Common myeloid progenitor, CD34-positive (primary cell): ENCODE data around the gene SIRPA. TPM values are rescaled to one million over a fixed set of nuclear protein-coding genes. Genes with fewer than 3 reads are reported as not detected.

Source experiments
- CTCF ChIA-PET: fragments of 350-600 bp; sonication (Branson Sonifier 250); formaldehyde crosslinking; loops from one replicate; lab custom pipeline; 2021; ENCODE audit warnings: antibody characterized with exemption; lab: Charles Lee
- POLR2A ChIA-PET: fragments of 350-600 bp; sonication (Branson Sonifier 250); formaldehyde crosslinking; loops from one replicate; lab custom pipeline; 2021; ENCODE audit warnings: antibody characterized with exemption; lab: Charles Lee
- DNase-seq, 3 donors: peaks; one replicate each; pipeline versions ENCODE4 v3.0.0 to v3.0.0-alpha.2; 2013
- H3K27ac ChIP-seq, 2 experiments: 1 replicate in 1 of 2; 2 replicates in 1 of 2; pipeline ENCODE4 v1.7.0; 2013; ENCODE audit warnings: inconsistent platforms in 2 of 2, low read length in 2 of 2, mild to moderate bottlenecking in 2 of 2, low read depth in 1 of 2, moderate library complexity in 1 of 2; ENCODE audit not compliant: severe bottlenecking in 2 of 2, insufficient read depth in 1 of 2, poor library complexity in 1 of 2
- H3K27me3 ChIP-seq, 5 experiments: replicated peaks in 2 of 5; 1 replicate in 3 of 5; 2 replicates in 2 of 5; pipeline versions ENCODE4 v1.6.1 to v1.7.0; 2013; ENCODE audit warnings: low read length in 4 of 5, mild to moderate bottlenecking in 2 of 5, moderate library complexity in 2 of 5, inconsistent platforms in 1 of 5; ENCODE audit not compliant: insufficient read depth in 5 of 5, control insufficient read depth in 4 of 5
- H3K36me3 ChIP-seq, 4 experiments: 1 replicate in 2 of 4; 2 replicates in 2 of 4; pipeline versions ENCODE4 v1.6.1 to v1.7.0; 2013; ENCODE audit warnings: low read length in 3 of 4, control low read depth in 1 of 4, mild to moderate bottlenecking in 1 of 4; ENCODE audit not compliant: control insufficient read depth in 4 of 4, insufficient read depth in 4 of 4
- H3K4me1 ChIP-seq, 4 experiments: 1 replicate in 3 of 4; 2 replicates in 1 of 4; pipeline versions ENCODE4 v1.6.1 to v1.7.1; 2013; ENCODE audit warnings: low read length in 3 of 4, mild to moderate bottlenecking in 3 of 4, control low read depth in 1 of 4, inconsistent platforms in 1 of 4, moderate library complexity in 1 of 4; ENCODE audit not compliant: control insufficient read depth in 4 of 4, insufficient read depth in 4 of 4; ENCODE audit errors: control extremely low read depth in 1 of 4
- H3K4me3 ChIP-seq, 7 experiments: 1 replicate in 4 of 7; 2 replicates in 3 of 7; pipeline versions ENCODE4 v1.5.1 to v1.7.0; 2013; ENCODE audit warnings: mild to moderate bottlenecking in 7 of 7, low read length in 6 of 7, moderate library complexity in 6 of 7, inconsistent platforms in 2 of 7, low read depth in 2 of 7, control low read depth in 1 of 7; ENCODE audit not compliant: insufficient read depth in 4 of 7, control insufficient read depth in 1 of 7; ENCODE audit errors: extremely low read depth in 1 of 7
- H3K9me3 ChIP-seq, 5 experiments: 1 replicate in 4 of 5; 2 replicates in 1 of 5; pipeline versions ENCODE4 v1.6.1 to v1.7.1; 2013; ENCODE audit warnings: low read length in 4 of 5, mild to moderate bottlenecking in 2 of 5, inconsistent platforms in 1 of 5, low read depth in 1 of 5, moderate library complexity in 1 of 5; ENCODE audit not compliant: control insufficient read depth in 4 of 5, insufficient read depth in 2 of 5; ENCODE audit errors: control extremely low read depth in 1 of 5
- WGBS: methylation state at CpG from one replicate; pipeline ENCODE4 v1.1.5; 2013; ENCODE audit not compliant: insufficient coverage; 5-methylcytosine and 5-hydroxymethylcytosine counted together
- polyA plus RNA-seq: library from polyadenylated mRNA; unstranded; fragments of 120-200 nt; gene quantifications from one replicate; pipeline ENCODE4 v1.2.1, GENCODE V29; 2013

Gene SIRPA
- 7.4 TPM for polyA plus RNA-seq

DNA sequence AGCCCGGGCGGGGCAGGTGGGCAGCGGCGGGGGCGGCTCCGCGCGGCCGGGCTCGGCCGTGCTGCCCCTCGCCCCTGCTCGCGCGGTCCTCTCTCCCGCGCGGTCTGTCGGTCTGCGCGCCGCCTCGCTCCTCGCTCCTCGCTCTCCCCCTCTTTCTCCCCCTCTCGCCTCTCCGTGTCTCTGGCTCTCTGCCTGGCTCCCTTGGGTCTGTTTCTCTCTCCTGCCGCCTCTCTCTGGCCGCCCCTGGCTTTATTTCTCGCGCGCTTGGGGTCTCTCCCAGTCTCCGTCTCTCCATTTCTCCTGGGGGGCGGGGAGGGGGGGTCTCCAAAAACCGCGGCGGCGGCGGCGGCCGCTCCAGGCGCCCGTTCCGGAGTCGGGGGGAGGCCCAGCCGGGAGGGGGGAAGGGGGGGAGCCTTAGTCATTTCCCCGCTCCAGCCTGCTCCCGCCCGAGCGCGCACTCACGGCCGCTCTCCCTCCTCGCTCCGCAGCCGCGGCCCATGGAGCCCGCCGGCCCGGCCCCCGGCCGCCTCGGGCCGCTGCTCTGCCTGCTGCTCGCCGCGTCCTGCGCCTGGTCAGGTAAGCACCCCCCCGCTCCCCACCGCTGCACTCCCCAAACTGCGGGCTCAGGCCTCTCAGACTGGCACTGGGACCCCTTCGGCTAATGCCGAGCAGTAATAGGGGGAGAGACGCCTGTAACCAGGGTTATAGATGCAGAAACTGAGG is at the start of gene SIRPA:
Gene SIRPA, plus strand, starts transcription at position 457 of the 723 bp plus-strand sequence. Its CDS starts 41 bp downstream, at position 498.
- H3K36me3 ChIP-seq, result no peaks in the 10 kb centered on the region
- no peak within 1 kb of the TSS for H3K27ac ChIP-seq
- H3K4me3 ChIP-seq, result peak within 1 kb of the TSS; percentile 59 to 85 (median 72)
- WGBS, result 0% methylated on average over 50 of the region's 74 CpGs
- ChIA-PET POLR2A (no interaction called here), CTCF (no interaction called here)
- peak; percentile 49 to 77 (median 66) for DNase-seq
- peaks cover 0 to 2% (median 0%) of the 10 kb centered on the region in 5 experiments for H3K27me3 ChIP-seq
- peaks cover 5 to 52% (median 38%) of the 10 kb centered on the region in 4 experiments for H3K4me1 ChIP-seq
- no peaks in the 10 kb centered on the region for H3K9me3 ChIP-seq

GRCh38 chr20:1845701-1846100 is 49.5 kb upstream of the SIRPA start:
- CTCF ChIA-PET, result no interaction called here

GRCh38 chr20:1846341-1846740 is 48.9 kb upstream of the SIRPA start:
- Histone ChIP-seq H3K36me3 (no peaks in the 10 kb centered on the region), H3K27me3 (no peaks in the 10 kb centered on the region), H3K9me3 (peaks cover 0 to 5% (median 0%) of the 10 kb centered on the region in 5 experiments), H3K4me3 (no peak overlapping the region), H3K27ac (no peak overlapping the region), H3K4me1 (peaks cover 7 to 33% (median 22%) of the 10 kb centered on the region in 4 experiments)
- WGBS, result 100% methylated on average over 1 of the region's 1 CpG
- DNase-seq, result no peak
- ChIA-PET CTCF (interaction anchor here (1.0 kb wide), 1 partner anchor 44 kb away, joined by 3 read pairs; no protein-coding TSS in a partner anchor), POLR2A (no interaction called here)

More at GRCh38 chr20:1845701-1846100, 49.5 kb upstream of the SIRPA start:
- peaks cover 5 to 34% (median 19%) of the 10 kb centered on the region in 4 experiments for H3K4me1 ChIP-seq
- H3K4me3 ChIP-seq, result no peak overlapping the region
- no peak overlapping the region for H3K27ac ChIP-seq
- WGBS, result 96% methylated on average over 7 of the region's 7 CpGs
- H3K27me3 ChIP-seq, result no peaks in the 10 kb centered on the region
- H3K36me3 ChIP-seq, result no peaks in the 10 kb centered on the region
- DNase-seq, result no peak
- H3K9me3 ChIP-seq, result peaks cover 0 to 5% (median 0%) of the 10 kb centered on the region in 5 experiments
- POLR2A ChIA-PET, result no interaction called here

- H3K36me3 ChIP-seq, result no peaks in the 10 kb centered on the region
- DNase-seq, result no peak
- ChIA-PET POLR2A (no interaction called here), CTCF (interaction anchor here (1.0 kb wide), 1 partner anchor 44 kb away, joined by 3 read pairs; no protein-coding TSS in a partner anchor)
- WGBS, result no CpG with 5 or more reads among the region's 1 CpG
- peaks cover 12 to 32% (median 22%) of the 10 kb centered on the region in 4 experiments for H3K4me1 ChIP-seq
- no peaks in the 10 kb centered on the region for H3K27me3 ChIP-seq
- H3K27ac ChIP-seq, result no peak overlapping the region
- peaks cover 0 to 5% (median 0%) of the 10 kb centered on the region in 5 experiments for H3K9me3 ChIP-seq
- no peak overlapping the region for H3K4me3 ChIP-seq
These were observed 48.3 kb upstream of the SIRPA start for GRCh38 chr20:1846876-1847275.

DNA sequence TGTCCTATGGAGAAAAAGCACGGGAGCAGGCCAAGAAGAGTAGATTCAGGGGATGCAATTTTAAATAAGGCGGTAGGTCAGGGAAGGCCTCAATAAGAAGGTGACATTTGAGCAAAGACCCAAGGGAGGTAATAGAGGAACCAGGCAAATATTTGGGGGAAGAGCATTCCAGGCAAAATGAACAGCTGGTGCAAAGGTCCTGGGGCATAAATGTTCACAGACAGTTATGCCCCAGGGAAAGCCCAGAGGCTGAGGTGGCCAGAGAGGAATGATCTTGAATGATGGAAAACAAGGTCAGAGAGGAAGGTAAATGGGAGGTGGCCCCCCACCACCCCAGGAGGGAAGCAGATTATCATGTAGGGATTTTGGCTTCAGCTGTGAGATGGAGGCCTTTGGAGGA is 47.4 kb upstream of the SIRPA start:
- POLR2A ChIA-PET, result no interaction called here
- DNase-seq, result no peak
- no peak overlapping the region for H3K27ac ChIP-seq
- CTCF ChIA-PET, result interaction anchor here (0.6 to 1.0 kb wide), 2 partner anchors 8 to 36 kb away, joined by 3 read pairs; no protein-coding TSS in a partner anchor
- no peaks in the 10 kb centered on the region for H3K27me3 ChIP-seq
- no peaks in the 10 kb centered on the region for H3K36me3 ChIP-seq
- 81% methylated on average over 2 of the region's 2 CpGs for WGBS
- H3K4me3 ChIP-seq, result no peak overlapping the region
- peaks cover 12 to 32% (median 22%) of the 10 kb centered on the region in 4 experiments for H3K4me1 ChIP-seq
- H3K9me3 ChIP-seq, result peaks cover 0 to 5% (median 0%) of the 10 kb centered on the region in 5 experiments

- ChIA-PET CTCF (interaction anchor here (0.6 to 1.0 kb wide), 2 partner anchors 8 to 37 kb away, joined by 3 read pairs; no protein-coding TSS in a partner anchor), POLR2A (no interaction called here)
These were observed 46.8 kb upstream of the SIRPA start for GRCh38 chr20:1848373-1848772.

DNA sequence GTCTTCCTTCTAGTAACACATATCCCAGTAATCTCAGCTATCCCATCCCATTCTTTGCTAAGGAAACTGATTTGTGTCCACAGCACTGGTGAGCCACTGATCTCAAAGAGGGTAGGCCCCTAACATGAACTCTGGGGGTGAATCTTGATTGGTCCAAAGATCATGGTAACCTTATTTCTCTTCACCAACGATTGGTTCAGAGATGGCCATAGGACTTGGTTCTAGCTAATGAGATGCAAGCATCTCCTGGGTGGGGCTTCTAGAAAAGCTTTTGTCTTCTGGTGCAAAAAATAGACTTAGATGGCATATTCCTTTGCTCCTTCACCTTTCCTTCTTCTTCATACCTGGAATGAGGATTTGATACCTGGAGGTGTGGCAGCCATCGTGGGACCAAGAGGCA is 43.8 kb upstream of the SIRPA start:
- no peak for DNase-seq
- ChIA-PET POLR2A (no interaction called here), CTCF (interaction anchor here (0.7 to 1.8 kb wide), 4 partner anchors 9 to 348 kb away, joined by 3 to 5 read pairs (median 4); no protein-coding TSS in a partner anchor)

More at GRCh38 chr20:1848373-1848772, 46.8 kb upstream of the SIRPA start:
- no peak for DNase-seq
- H3K9me3 ChIP-seq, result peaks cover 0 to 5% (median 0%) of the 10 kb centered on the region in 5 experiments
- no peak overlapping the region for H3K4me3 ChIP-seq
- no peak overlapping the region for H3K27ac ChIP-seq
- peaks cover 12 to 32% (median 22%) of the 10 kb centered on the region in 4 experiments for H3K4me1 ChIP-seq
- no peaks in the 10 kb centered on the region for H3K36me3 ChIP-seq
- H3K27me3 ChIP-seq, result no peaks in the 10 kb centered on the region

More for the DNA sequence above, 43.8 kb upstream of the SIRPA start:
- Histone ChIP-seq H3K27ac (no peak overlapping the region), H3K36me3 (no peaks in the 10 kb centered on the region), H3K4me1 (peaks cover 7 to 16% (median 11%) of the 10 kb centered on the region in 4 experiments), H3K27me3 (no peaks in the 10 kb centered on the region), H3K9me3 (peaks cover 0 to 5% (median 0%) of the 10 kb centered on the region in 5 experiments), H3K4me3 (no peak overlapping the region)
- 92% methylated on average over 2 of the region's 2 CpGs for WGBS
